Esophagus muscularis mucosa (tissue), 4 donors: ENCODE measurements around the gene IDE.

Experiments used
- CTCF ChIP-seq, 3 experiments: fragments of 200-600 bp in 2 of 3; fragments of 450-650 bp in 1 of 3; sonication (generic) in 2 of 3; IDR thresholded peaks; one replicate each; pipeline ENCODE4 v1.5.1; 2017 to 2019; ENCODE audit warnings: antibody characterized with exemption in 3 of 3, mild to moderate bottlenecking in 2 of 3, moderate library complexity in 1 of 3
- EP300 ChIP-seq: sonication (generic); formaldehyde crosslinking; IDR thresholded peaks from one replicate; pipeline ENCODE4 v1.6.1; 2017; ENCODE audit warnings: antibody characterized with exemption
- POLR2AphosphoS5 ChIP-seq, 2 donors: sonication (generic); formaldehyde crosslinking; IDR thresholded peaks; one replicate each; pipeline ENCODE4 v1.6.1; 2017; ENCODE audit warnings: antibody characterized with exemption in 2 of 2

- TF ChIP-seq CTCF (IDR thresholded peaks at IDR 0.05) (no peak), EP300 (no peak), POLR2AphosphoS5 (IDR thresholded peaks at IDR 0.05) (no peak)
Measured at GRCh38 chr10:92430103-92430502, 143.8 kb downstream of the IDE start.
